HUES6 (cell line): ENCODE measurements around the gene FNBP1.

Experiments used
- H3K27ac ChIP-seq: 2 replicates; pipeline ENCODE4 v1.7.0; 2013; ENCODE audit warnings: low read depth, mild to moderate bottlenecking, low read length, inconsistent platforms
- H3K27me3 ChIP-seq: 2 replicates; pipeline ENCODE4 v1.6.1; 2013; ENCODE audit warnings: low read length; ENCODE audit not compliant: control insufficient read depth, insufficient read depth
- H3K36me3 ChIP-seq: 2 replicates; pipeline ENCODE4 v1.6.1; 2013; ENCODE audit warnings: low read length; ENCODE audit not compliant: control insufficient read depth, insufficient read depth
- H3K4me1 ChIP-seq: 2 replicates; pipeline ENCODE4 v1.6.1; 2013; ENCODE audit warnings: low read length; ENCODE audit not compliant: control insufficient read depth, insufficient read depth
- H3K4me3 ChIP-seq: 2 replicates; pipeline ENCODE4 v1.5.1; 2013; ENCODE audit warnings: low read depth, low read length
- H3K9ac ChIP-seq: one replicate; pipeline ENCODE4 v1.6.1; 2013; ENCODE audit warnings: mild to moderate bottlenecking, low read length
- H3K9me3 ChIP-seq: 2 replicates; pipeline ENCODE4 v1.6.1; 2013; ENCODE audit warnings: low read depth, low read length; ENCODE audit not compliant: control insufficient read depth, insufficient read depth

The FNBP1 gene

GRCh38 chr9:129933185-129934040 is 109.6 kb downstream of the FNBP1 start:
- H3K9me3 ChIP-seq: no peaks in the 10 kb centered on the region
- H3K4me3 ChIP-seq: no peak overlapping the region
- no peak overlapping the region for H3K9ac ChIP-seq
- peaks cover 17% of the 10 kb centered on the region for H3K4me1 ChIP-seq
- no peaks in the 10 kb centered on the region for H3K27me3 ChIP-seq
- no peak overlapping the region for H3K27ac ChIP-seq
- no peaks in the 10 kb centered on the region for H3K36me3 ChIP-seq

- Histone ChIP-seq H3K4me1 (peaks cover 13% of the 10 kb centered on the region), H3K9me3 (no peaks in the 10 kb centered on the region), H3K27ac (0 out of 2 replicates have a peak overlapping the region, but pooled peaks have one; percentile 9), H3K27me3 (no peaks in the 10 kb centered on the region), H3K36me3 (no peaks in the 10 kb centered on the region), H3K9ac (no peak overlapping the region), H3K4me3 (no peak overlapping the region)
Observed at GRCh38 chr9:129932303-129933151, 110.5 kb downstream of the FNBP1 start.

- Histone ChIP-seq H3K4me1 (peaks cover 13% of the 10 kb centered on the region), H3K4me3 (no peak overlapping the region), H3K27ac (0 out of 2 replicates have a peak overlapping the region, but pooled peaks have one; percentile 26), H3K27me3 (no peaks in the 10 kb centered on the region), H3K9ac (no peak overlapping the region), H3K36me3 (peaks cover 11% of the 10 kb centered on the region), H3K9me3 (no peaks in the 10 kb centered on the region)
Observed at GRCh38 chr9:129930743-129931142, 112.2 kb downstream of the FNBP1 start.

- Histone ChIP-seq H3K36me3 (peaks cover 15% of the 10 kb centered on the region), H3K4me3 (no peak overlapping the region), H3K27me3 (no peaks in the 10 kb centered on the region), H3K9me3 (no peaks in the 10 kb centered on the region), H3K4me1 (peaks cover 13% of the 10 kb centered on the region), H3K9ac (no peak overlapping the region), H3K27ac (no peak overlapping the region)
Observed at GRCh38 chr9:129929496-129930125, 113.4 kb downstream of the FNBP1 start.

GRCh38 chr9:129923589-129923988 is 119.4 kb downstream of the FNBP1 start:
- no peak overlapping the region for H3K9ac ChIP-seq
- no peaks in the 10 kb centered on the region for H3K9me3 ChIP-seq
- peaks cover 23% of the 10 kb centered on the region for H3K36me3 ChIP-seq
- no peak overlapping the region for H3K27ac ChIP-seq
- H3K4me3 ChIP-seq: no peak overlapping the region
- no peaks in the 10 kb centered on the region for H3K27me3 ChIP-seq
- H3K4me1 ChIP-seq: no peaks in the 10 kb centered on the region

- no peak overlapping the region for H3K4me3 ChIP-seq
- no peak overlapping the region for H3K27ac ChIP-seq
- H3K9ac ChIP-seq: no peak overlapping the region
- H3K27me3 ChIP-seq: no peaks in the 10 kb centered on the region
- no peaks in the 10 kb centered on the region for H3K9me3 ChIP-seq
- no peaks in the 10 kb centered on the region for H3K4me1 ChIP-seq
- peaks cover 19% of the 10 kb centered on the region for H3K36me3 ChIP-seq
Observed at GRCh38 chr9:129921905-129922304, 121.1 kb downstream of the FNBP1 start.

- H3K4me3 ChIP-seq: no peak overlapping the region
- no peak overlapping the region for H3K9ac ChIP-seq
- H3K27ac ChIP-seq: no peak overlapping the region
- H3K36me3 ChIP-seq: peaks cover 11% of the 10 kb centered on the region
- H3K4me1 ChIP-seq: no peaks in the 10 kb centered on the region
- H3K27me3 ChIP-seq: no peaks in the 10 kb centered on the region
- H3K9me3 ChIP-seq: no peaks in the 10 kb centered on the region
Observed at GRCh38 chr9:129919841-129920240, 123.1 kb downstream of the FNBP1 start.

GRCh38 chr9:129919277-129919676 is 123.7 kb downstream of the FNBP1 start:
- no peaks in the 10 kb centered on the region for H3K27me3 ChIP-seq
- no peaks in the 10 kb centered on the region for H3K4me1 ChIP-seq
- H3K4me3 ChIP-seq: no peak overlapping the region
- H3K9me3 ChIP-seq: no peaks in the 10 kb centered on the region
- H3K27ac ChIP-seq: no peak overlapping the region
- H3K36me3 ChIP-seq: peaks cover 5% of the 10 kb centered on the region; the same call in 1 of the 2 replicates
- no peak overlapping the region for H3K9ac ChIP-seq

GRCh38 chr9:129918296-129918950 is 124.6 kb downstream of the FNBP1 start:
- Histone ChIP-seq H3K4me1 (no peaks in the 10 kb centered on the region), H3K9me3 (no peaks in the 10 kb centered on the region), H3K27me3 (no peaks in the 10 kb centered on the region), H3K36me3 (no peaks in the 10 kb centered on the region), H3K9ac (no peak overlapping the region), H3K4me3 (no peak overlapping the region), H3K27ac (no peak overlapping the region)

- no peak overlapping the region for H3K27ac ChIP-seq
- no peaks in the 10 kb centered on the region for H3K27me3 ChIP-seq
- no peak overlapping the region for H3K9ac ChIP-seq
- no peaks in the 10 kb centered on the region for H3K9me3 ChIP-seq
- H3K4me1 ChIP-seq: no peaks in the 10 kb centered on the region
- no peaks in the 10 kb centered on the region for H3K36me3 ChIP-seq
- H3K4me3 ChIP-seq: no peak overlapping the region
Observed at GRCh38 chr9:129916707-129917106, 126.3 kb downstream of the FNBP1 start.
